Left hindlimb (tissue), 1 donor: ENCODE results near the gene LAMP2.
A peak's percentile ranks its signal among the peaks of the same experiment; 100 is the strongest.
"Not testable (repeated sequence)": the region's sequence is repeated elsewhere in the genome, so short reads cannot be mapped to it uniquely, and the experiment has no call there.

Experiments used
- DNase-seq: peaks from one replicate; pipeline ENCODE4 v3.0.0-alpha.2; 2018

The LAMP2 gene

GRCh38 chrX:120468825-120469525 is at the start of gene LAMP2:
TSS of gene LAMP2 (minus strand) at chrX:120469296. CDS start at chrX:120469169, 127 bp downstream.
- peak; percentile 90 for DNase-seq

- no peak for DNase-seq
These were observed 48.8 kb upstream of the LAMP2 start for GRCh38 chrX:120517936-120518335.

GRCh38 chrX:120514236-120514635 is 45.1 kb upstream of the LAMP2 start:
- DNase-seq: no peak

GRCh38 chrX:120512627-120513026 is 43.5 kb upstream of the LAMP2 start:
- no peak for DNase-seq

GRCh38 chrX:120512222-120512621 is 43.1 kb upstream of the LAMP2 start:
- no peak for DNase-seq

GRCh38 chrX:120504569-120504968 is 35.5 kb upstream of the LAMP2 start:
- DNase-seq: no peak

- no peak for DNase-seq
These were observed 30.4 kb upstream of the LAMP2 start for GRCh38 chrX:120499301-120500072.

- DNase-seq: not testable (repeated sequence)
These were observed 21.0 kb upstream of the LAMP2 start for GRCh38 chrX:120490119-120490518.

- no peak for DNase-seq
These were observed 17.7 kb upstream of the LAMP2 start for GRCh38 chrX:120486786-120487185.

GRCh38 chrX:120485638-120486520 is 16.8 kb upstream of the LAMP2 start:
- peak; percentile 77 for DNase-seq

- DNase-seq: no peak
These were observed 16.2 kb upstream of the LAMP2 start for GRCh38 chrX:120485315-120485637.

GRCh38 chrX:120477453-120477852 is 8.4 kb upstream of the LAMP2 start:
- DNase-seq: no peak

- DNase-seq: no peak
These were observed 7.6 kb upstream of the LAMP2 start for GRCh38 chrX:120476714-120477113.

- DNase-seq: not testable (repeated sequence)
These were observed 6.4 kb upstream of the LAMP2 start for GRCh38 chrX:120475447-120475846.

GRCh38 chrX:120474085-120474484 is 5.0 kb upstream of the LAMP2 start:
- DNase-seq: no peak

GRCh38 chrX:120469657-120470056 is 561 bp upstream of the LAMP2 start:
- DNase-seq: not testable (repeated sequence)

- no peak for DNase-seq
These were observed 644 bp downstream of the LAMP2 start for GRCh38 chrX:120468479-120468824.

GRCh38 chrX:120468071-120468470 is 1.0 kb downstream of the LAMP2 start:
- no peak for DNase-seq

GRCh38 chrX:120464411-120464810 is 4.7 kb downstream of the LAMP2 start:
- DNase-seq: no peak

GRCh38 chrX:120463241-120463640 is 5.9 kb downstream of the LAMP2 start:
- no peak for DNase-seq

- DNase-seq: no peak
These were observed 6.7 kb downstream of the LAMP2 start for GRCh38 chrX:120462370-120462769.

- DNase-seq: no peak
These were observed 9.8 kb downstream of the LAMP2 start for GRCh38 chrX:120459309-120459708.

- DNase-seq: no peak
These were observed 11.3 kb downstream of the LAMP2 start for GRCh38 chrX:120457766-120458180.

GRCh38 chrX:120456973-120457372 is 12.1 kb downstream of the LAMP2 start:
- DNase-seq: no peak
